ENCODE results near the gene WNT3A. TPM values are rescaled to one million over a fixed set of nuclear protein-coding genes. Genes with fewer than 3 reads are reported as not detected.

The WNT3A gene
- polyA plus RNA-seq, 1 experiment, result not detected

DNA sequence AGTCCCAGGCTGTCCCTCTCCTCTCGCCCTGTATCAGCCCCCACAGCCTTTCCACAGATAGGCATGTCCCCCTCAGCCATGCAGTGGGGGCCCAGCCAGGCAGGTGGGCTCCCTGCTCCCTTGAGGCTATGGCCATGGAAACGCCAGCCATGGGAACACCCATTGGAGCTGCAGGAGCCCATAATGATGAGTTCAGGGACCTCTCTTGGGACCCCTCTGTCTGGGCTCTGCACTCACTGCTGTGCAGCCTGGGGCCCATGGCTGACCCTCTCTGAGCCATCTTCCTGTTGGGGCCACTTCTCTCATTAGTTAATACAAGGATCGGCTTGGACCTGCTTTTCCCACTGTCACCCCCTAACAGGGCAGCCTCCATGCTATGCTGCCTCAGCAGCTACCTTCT, 33.2 kb downstream of the WNT3A start:
- Histone ChIP-seq H3K4me3 (ENCODE audit: low read depth, low read length) (no peak overlapping the region), H3K27ac (ENCODE audit: low read depth, low read length) (no peak overlapping the region), H3K27me3 (ENCODE audit: control insufficient read depth, insufficient read depth, low read length) (peaks cover 40% of the 10 kb centered on the region), H3K9me3 (ENCODE audit: control insufficient read depth, insufficient read depth, low read length) (no peaks in the 10 kb centered on the region; the same call in 1 of the 2 replicates)
- TF ChIP-seq, protein P1, sequence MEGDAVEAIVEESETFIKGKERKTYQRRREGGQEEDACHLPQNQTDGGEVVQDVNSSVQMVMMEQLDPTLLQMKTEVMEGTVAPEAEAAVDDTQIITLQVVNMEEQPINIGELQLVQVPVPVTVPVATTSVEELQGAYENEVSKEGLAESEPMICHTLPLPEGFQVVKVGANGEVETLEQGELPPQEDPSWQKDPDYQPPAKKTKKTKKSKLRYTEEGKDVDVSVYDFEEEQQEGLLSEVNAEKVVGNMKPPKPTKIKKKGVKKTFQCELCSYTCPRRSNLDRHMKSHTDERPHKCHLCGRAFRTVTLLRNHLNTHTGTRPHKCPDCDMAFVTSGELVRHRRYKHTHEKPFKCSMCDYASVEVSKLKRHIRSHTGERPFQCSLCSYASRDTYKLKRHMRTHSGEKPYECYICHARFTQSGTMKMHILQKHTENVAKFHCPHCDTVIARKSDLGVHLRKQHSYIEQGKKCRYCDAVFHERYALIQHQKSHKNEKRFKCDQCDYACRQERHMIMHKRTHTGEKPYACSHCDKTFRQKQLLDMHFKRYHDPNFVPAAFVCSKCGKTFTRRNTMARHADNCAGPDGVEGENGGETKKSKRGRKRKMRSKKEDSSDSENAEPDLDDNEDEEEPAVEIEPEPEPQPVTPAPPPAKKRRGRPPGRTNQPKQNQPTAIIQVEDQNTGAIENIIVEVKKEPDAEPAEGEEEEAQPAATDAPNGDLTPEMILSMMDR (IDR thresholded peaks at IDR 0.05; ENCODE audit: low read depth, low read length), result no peak
- ChIA-PET POLR2A (no interaction called here), CTCF (no interaction called here)
- DNase-seq (ENCODE audit: low read depth, low spot score), result no peak

DNA sequence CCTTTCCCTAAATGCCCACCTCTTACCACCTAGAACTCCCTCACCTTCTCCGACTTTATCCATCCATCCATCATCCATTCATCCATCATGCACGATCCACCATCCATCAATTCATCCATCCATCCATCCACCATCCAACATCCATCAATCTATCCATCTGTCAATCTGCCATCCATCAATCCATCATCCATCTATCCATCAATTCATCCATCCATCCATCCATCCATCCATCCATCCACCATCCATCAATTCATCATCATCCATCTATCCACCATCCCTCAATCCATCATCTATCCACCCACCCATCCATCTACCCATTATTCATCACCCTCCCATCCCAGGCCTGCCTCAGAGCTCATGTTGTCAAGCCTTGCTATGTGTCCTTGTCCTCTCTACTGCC, 34.5 kb downstream of the WNT3A start:
- ChIA-PET CTCF (no interaction called here), POLR2A (no interaction called here)
- H3K9me3 ChIP-seq (ENCODE audit: control insufficient read depth, insufficient read depth, low read length), result no peaks in the 10 kb centered on the region; the same call in 1 of the 2 replicates
- H3K27me3 ChIP-seq (ENCODE audit: control insufficient read depth, insufficient read depth, low read length), result peaks cover 41% of the 10 kb centered on the region
- TF ChIP-seq, protein P1 (IDR thresholded peaks at IDR 0.05; ENCODE audit: low read depth, low read length), result no peak
- no peak overlapping the region for H3K27ac ChIP-seq (ENCODE audit: low read depth, low read length)
- H3K4me3 ChIP-seq (ENCODE audit: low read depth, low read length), result no peak overlapping the region
- no peak for DNase-seq (ENCODE audit: low read depth, low spot score)

DNA sequence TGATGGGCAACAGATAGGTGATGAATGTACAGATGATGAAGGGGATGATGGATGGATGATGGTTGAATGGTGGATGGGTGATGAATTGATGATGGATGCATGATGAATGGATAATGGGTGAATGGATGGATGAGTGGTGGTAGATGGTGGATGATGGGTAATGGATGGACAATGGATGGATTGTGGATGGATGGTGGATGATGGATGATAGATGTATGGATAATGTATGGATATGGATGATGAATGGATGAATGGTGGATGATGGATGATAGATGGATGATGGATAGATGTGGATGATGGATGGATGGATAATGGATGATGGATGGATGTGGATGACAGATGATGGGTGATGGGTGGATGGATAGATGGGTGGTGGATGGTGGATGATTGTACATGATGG, 35.7 kb downstream of the WNT3A start:
- Histone ChIP-seq H3K27me3 (ENCODE audit: control insufficient read depth, insufficient read depth, low read length) (peaks cover 30% of the 10 kb centered on the region), H3K27ac (ENCODE audit: low read depth, low read length) (no peak overlapping the region), H3K9me3 (ENCODE audit: control insufficient read depth, insufficient read depth, low read length) (no peaks in the 10 kb centered on the region; the same call in 1 of the 2 replicates), H3K4me3 (ENCODE audit: low read depth, low read length) (no peak overlapping the region)
- CTCF ChIA-PET, result no interaction called here
- TF ChIP-seq, protein P1 (IDR thresholded peaks at IDR 0.05; ENCODE audit: low read depth, low read length), result no peak
- DNase-seq (ENCODE audit: low read depth, low spot score), result no peak
- POLR2A ChIA-PET, result no interaction called here

DNA sequence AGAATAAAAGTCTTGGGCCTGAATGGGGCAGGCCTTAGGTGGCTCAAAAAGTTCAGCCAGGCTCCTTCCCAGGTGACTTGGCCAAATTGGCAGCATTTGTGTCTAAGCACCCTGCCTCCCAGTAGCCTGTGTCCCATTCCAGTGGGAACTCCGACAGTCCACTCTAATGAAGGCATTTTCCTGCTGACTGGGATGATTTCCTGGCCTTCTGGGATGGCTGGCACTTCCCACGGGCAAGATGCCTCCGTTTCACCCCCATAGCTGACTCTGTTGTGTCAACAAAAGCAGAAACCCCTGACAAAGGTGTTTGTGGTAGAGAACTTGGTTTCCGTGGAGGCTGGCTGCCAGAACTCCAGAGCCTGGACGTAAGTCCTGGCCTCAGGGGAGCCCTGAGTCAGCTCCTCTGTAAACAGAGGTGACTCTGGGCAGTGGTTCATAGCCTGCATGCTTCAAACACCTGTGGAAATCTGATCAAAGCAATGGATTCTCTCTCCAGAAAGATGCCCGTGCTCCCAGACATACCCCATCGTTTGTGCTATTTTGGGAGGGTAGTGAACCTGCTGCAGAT, 36.6 kb downstream of the WNT3A start:
- H3K9me3 ChIP-seq (ENCODE audit: control insufficient read depth, insufficient read depth, low read length), result no peaks in the 10 kb centered on the region; the same call in 1 of the 2 replicates
- ChIA-PET POLR2A (no interaction called here), CTCF (no interaction called here)
- peaks cover 26% of the 10 kb centered on the region for H3K27me3 ChIP-seq (ENCODE audit: control insufficient read depth, insufficient read depth, low read length)
- no peak overlapping the region for H3K27ac ChIP-seq (ENCODE audit: low read depth, low read length)
- TF ChIP-seq, protein P1 (IDR thresholded peaks at IDR 0.05; ENCODE audit: low read depth, low read length), result no peak
- DNase-seq (ENCODE audit: low read depth, low spot score), result no peak
- H3K4me3 ChIP-seq (ENCODE audit: low read depth, low read length), result no peak overlapping the region

DNA sequence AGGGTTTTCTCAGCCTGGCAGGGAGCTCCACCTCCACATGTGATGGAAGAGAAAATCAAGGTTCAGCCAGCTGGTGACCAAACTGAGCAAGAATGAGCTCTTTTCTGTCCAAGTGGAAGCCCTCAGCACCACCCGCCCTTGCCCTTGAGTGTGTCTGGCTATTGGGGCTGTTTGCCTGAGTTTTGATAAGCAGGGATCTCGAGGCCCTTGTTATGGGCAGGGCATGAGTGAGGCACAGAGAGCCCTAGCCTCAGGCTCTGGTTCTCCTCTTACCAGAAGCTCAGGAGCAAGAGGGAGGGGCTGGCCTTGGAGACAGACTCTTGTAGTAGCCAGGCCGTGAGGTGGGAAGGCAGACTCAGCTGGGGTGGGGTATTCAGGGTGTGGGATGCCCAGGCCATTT, 38.2 kb downstream of the WNT3A start:
- POLR2A ChIA-PET, result no interaction called here
- TF ChIP-seq, protein P1 (IDR thresholded peaks at IDR 0.05; ENCODE audit: low read depth, low read length), result no peak
- H3K27me3 ChIP-seq (ENCODE audit: control insufficient read depth, insufficient read depth, low read length), result peaks cover 11% of the 10 kb centered on the region
- H3K27ac ChIP-seq (ENCODE audit: low read depth, low read length), result no peak overlapping the region
- CTCF ChIA-PET, result no interaction called here
- no peak for DNase-seq (ENCODE audit: low read depth, low spot score)
- no peak overlapping the region for H3K4me3 ChIP-seq (ENCODE audit: low read depth, low read length)
- H3K9me3 ChIP-seq (ENCODE audit: control insufficient read depth, insufficient read depth, low read length), result no peaks in the 10 kb centered on the region; the same call in 1 of the 2 replicates

All from AG04450 (cell line).